SH-SY5Y (cell line): ENCODE results near the gene RAD1.

ENCODE experiments used
- GATA2 ChIP-seq: IDR thresholded peaks from 2 replicates; pipeline ENCODE4 v1.6.1; 2011; ENCODE audit warnings: mild to moderate bottlenecking, low read depth, low read length
- GATA3 ChIP-seq: IDR thresholded peaks from 2 replicates; pipeline ENCODE4 v1.6.1; 2011; ENCODE audit warnings: low read depth, mild to moderate bottlenecking, low read length, moderate library complexity

- TF ChIP-seq GATA2 (no peak), GATA3 (no peak)
Observed at GRCh38 chr5:34926318-34926888, 11.1 kb upstream of the RAD1 start.
